Measurements from ENCODE around the gene SYTL2. TPM values are rescaled to one million over a fixed set of nuclear protein-coding genes. Genes with fewer than 3 reads are reported as not detected.

Gene SYTL2
- total RNA-seq, 4 donors from 2014 or later: 11.6 to 18.6 (median 14.5) TPM

DNA sequence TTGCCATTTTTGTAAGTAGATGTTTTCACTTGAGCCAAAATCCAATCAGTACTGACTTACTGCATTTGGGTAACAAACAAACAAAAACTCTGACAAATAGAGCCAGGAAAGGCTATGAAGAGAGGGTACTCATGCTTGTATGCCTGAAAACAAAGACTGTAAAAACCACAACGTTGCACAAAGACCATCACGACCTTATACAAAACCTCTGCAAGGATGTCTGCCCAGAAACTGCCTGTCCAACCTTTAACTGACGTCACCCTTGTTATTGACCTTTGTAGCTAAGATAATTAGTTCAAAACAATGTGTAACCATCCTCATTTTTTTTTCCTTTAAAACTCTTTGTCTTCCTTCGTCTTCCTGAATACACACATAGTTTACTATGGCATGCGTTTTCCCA lies 145.2 kb downstream of the SYTL2 start:
- H3K4me3 ChIP-seq: no peak overlapping the region
- no peaks in the 10 kb centered on the region for H3K27me3 ChIP-seq
- H3K36me3 ChIP-seq: no peaks in the 10 kb centered on the region
- no peak for TF ChIP-seq CTCF (IDR thresholded peaks at IDR 0.05)
- no peak for TF ChIP-seq EP300 (IDR thresholded peaks at IDR 0.05)
- 76% methylated on average over 5 of the region's 5 CpGs for WGBS
- peaks cover 34% of the 10 kb centered on the region for H3K4me1 ChIP-seq
- no peak for DNase-seq (ENCODE audit: low spot score in 2 of 2)
- H3K27ac ChIP-seq: peak overlapping the region; percentile 96
- no peaks in the 10 kb centered on the region for H3K9me3 ChIP-seq

- peak within 1 kb of the TSS; percentile 77 for H3K4me3 ChIP-seq
- H3K4me1 ChIP-seq: peaks cover 41% of the 10 kb centered on the region
- TF ChIP-seq CTCF (IDR thresholded peaks at IDR 0.05) (no peak), EP300 (IDR thresholded peaks at IDR 0.05) (no peak), POLR2A (IDR thresholded peaks at IDR 0.05) (peak; percentile 84 to 97), POLR2AphosphoS5 (IDR thresholded peaks at IDR 0.05) (peak; percentile 68 to 97 (median 89))
- peak; percentile 95 to 97 for DNase-seq (ENCODE audit: low spot score in 2 of 2)
- WGBS: under 1% methylated on average over 26 of the region's 67 CpGs
- no peaks in the 10 kb centered on the region for H3K36me3 ChIP-seq
- peak within 1 kb of the TSS; percentile 96 for H3K27ac ChIP-seq
- no peaks in the 10 kb centered on the region for H3K9me3 ChIP-seq
- H3K27me3 ChIP-seq: no peaks in the 10 kb centered on the region
These were observed 146.1 kb downstream of the SYTL2 start, which contains the start of gene CREBZF for GRCh38 chr11:85664615-85665481. Gene CREBZF (minus strand): TSS chr11:85665129. CDS start chr11:85664875, 254 bp downstream.

DNA sequence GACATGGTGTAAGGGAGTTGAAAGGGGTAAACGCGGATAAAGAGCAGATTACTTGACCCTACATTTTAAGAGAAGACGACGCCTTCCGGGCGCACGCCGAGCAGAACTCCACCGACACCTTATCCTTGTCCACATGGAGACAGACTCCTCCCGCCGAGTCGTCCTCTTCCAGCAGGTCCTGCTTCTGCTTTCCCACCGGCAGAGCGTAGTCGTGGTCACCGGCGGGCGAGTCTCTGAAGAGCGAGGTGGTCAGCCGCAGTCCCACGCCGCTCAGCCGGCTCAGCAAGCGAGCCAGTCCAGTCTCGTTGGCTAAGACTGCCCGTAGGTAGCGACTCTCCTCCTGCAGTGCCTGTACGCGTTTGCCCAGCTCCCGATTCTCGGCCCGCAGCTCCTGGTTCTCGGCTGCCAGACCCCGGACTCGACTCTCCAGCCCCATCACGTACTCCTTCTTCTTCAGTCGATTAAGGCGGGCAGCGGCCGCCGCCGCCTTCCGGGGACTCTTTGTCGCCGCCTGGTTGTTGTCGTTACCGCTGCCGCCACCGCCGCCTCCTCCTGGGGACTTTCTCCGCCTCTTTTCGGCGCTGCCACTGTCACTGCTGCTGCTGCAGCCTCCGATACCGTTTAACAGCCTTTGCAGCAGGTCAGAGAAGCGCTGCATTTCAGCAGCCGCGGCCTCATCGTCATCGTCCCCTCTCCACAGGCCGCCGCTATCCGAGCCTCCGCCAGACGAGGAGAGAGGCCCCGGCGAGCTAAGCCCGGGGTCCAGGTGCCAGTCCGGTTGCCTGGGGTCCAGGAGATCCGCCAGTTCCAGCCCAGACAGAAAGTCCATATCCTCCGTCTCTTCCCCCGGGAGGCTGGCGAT lies 147.0 kb downstream of the SYTL2 start:
- Histone ChIP-seq H3K4me3 (peak overlapping the region; percentile 77), H3K4me1 (peaks cover 48% of the 10 kb centered on the region), H3K9me3 (no peaks in the 10 kb centered on the region), H3K27me3 (no peaks in the 10 kb centered on the region), H3K27ac (peak overlapping the region; percentile 96), H3K36me3 (no peaks in the 10 kb centered on the region)
- under 1% methylated on average over 29 of the region's 73 CpGs for WGBS
- peak; percentile 88 to 92 for DNase-seq (ENCODE audit: low spot score in 2 of 2)
- TF ChIP-seq CTCF (IDR thresholded peaks at IDR 0.05) (peak; percentile 28 to 76), POLR2AphosphoS5 (IDR thresholded peaks at IDR 0.05) (no peak), POLR2A (IDR thresholded peaks at IDR 0.05) (peak in 1 of 2 donors; percentile 12)

DNA sequence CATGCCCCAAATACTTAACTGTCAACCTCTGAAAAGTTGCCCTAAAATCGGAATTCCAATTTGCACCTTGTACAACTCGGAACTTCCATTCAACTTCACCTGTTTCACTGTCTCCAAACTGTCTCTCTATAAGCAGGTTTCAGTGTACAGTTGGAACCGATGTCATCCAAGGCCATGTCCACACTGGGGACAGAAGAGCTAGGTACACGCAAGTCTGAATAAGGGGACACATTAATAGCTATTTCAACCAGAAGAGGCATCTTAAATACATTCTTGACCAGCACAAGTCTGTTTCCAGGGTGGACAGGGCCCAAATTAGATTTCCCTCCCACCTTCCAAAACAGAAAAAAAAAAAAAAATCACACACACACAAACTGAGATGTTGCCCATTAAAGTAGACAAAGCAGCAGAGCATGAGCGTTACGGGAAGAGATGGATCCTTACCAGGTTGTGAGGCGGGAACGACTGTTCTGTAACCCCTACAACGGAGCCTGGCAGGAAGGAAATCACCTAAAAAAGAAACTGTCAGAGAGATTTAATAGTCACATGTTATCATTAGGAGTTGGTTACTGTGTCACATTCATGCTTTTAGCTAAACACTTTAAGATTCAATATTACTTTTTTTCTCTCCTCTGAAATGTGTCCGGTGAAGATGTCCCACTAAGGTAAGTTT lies 147.7 kb downstream of the SYTL2 start:
- no peak for DNase-seq (ENCODE audit: low spot score in 2 of 2)
- peak overlapping the region; percentile 77 for H3K4me3 ChIP-seq
- H3K36me3 ChIP-seq: no peaks in the 10 kb centered on the region
- 2% methylated on average over 10 of the region's 10 CpGs for whole genome bisulfite sequencing
- H3K4me1 ChIP-seq: peaks cover 54% of the 10 kb centered on the region
- TF ChIP-seq CTCF (IDR thresholded peaks at IDR 0.05): no peak
- TF ChIP-seq EP300 (IDR thresholded peaks at IDR 0.05): no peak
- TF ChIP-seq POLR2AphosphoS5 (IDR thresholded peaks at IDR 0.05): no peak
- no peak for TF ChIP-seq POLR2A (IDR thresholded peaks at IDR 0.05)
- H3K27ac ChIP-seq: peak overlapping the region; percentile 96
- H3K27me3 ChIP-seq: no peaks in the 10 kb centered on the region
- H3K9me3 ChIP-seq: no peaks in the 10 kb centered on the region
